Measurements from ENCODE around the gene REX1BD. TPM values are rescaled to one million over a fixed set of nuclear protein-coding genes. Genes with fewer than 3 reads are reported as not detected.

The REX1BD gene
- total RNA-seq, 4 donors from 2014 or later = 57.4 to 137 (median 101) TPM

- Histone ChIP-seq H3K27me3 (peaks cover 47% of the 10 kb centered on the region), H3K4me1 (peaks cover 28 to 40% of the 10 kb centered on the region in 2 donors), H3K9me3 (no peaks in the 10 kb centered on the region), H3K27ac (no peak overlapping the region), H3K36me3 (no peaks in the 10 kb centered on the region), H3K4me3 (replicated peaks in 1 of 3) (no peak overlapping the region)
- intact Hi-C loops (cut with DNase I) = no loop called here
- 4 to 5% methylated on average over 17 to 21 of the region's 62 CpGs for WGBS, 2 donors
- TF ChIP-seq POLR2A (IDR thresholded peaks at IDR 0.05) (no peak), CTCF (IDR thresholded peaks at IDR 0.05) (no peak)
- no peak for DNase-seq
Observed at GRCh38 chr19:18611327-18612050, 22.9 kb downstream of the REX1BD start.

GRCh38 chr19:18612051-18612771 lies 23.6 kb downstream of the REX1BD start:
- H3K4me1 ChIP-seq = peaks cover 25 to 35% of the 10 kb centered on the region in 2 donors
- no peak for DNase-seq
- no peak overlapping the region for H3K27ac ChIP-seq
- WGBS, 2 donors = 2 to 3% methylated on average over 25 of the region's 30 CpGs
- intact Hi-C loops (cut with DNase I) = no loop called here
- peaks cover 46% of the 10 kb centered on the region for H3K27me3 ChIP-seq
- H3K4me3 ChIP-seq (replicated peaks in 1 of 3) = peak overlapping the region in 1 of 3 donors; percentile 25
- no peaks in the 10 kb centered on the region for H3K36me3 ChIP-seq
- TF ChIP-seq CTCF (IDR thresholded peaks at IDR 0.05) (no peak), POLR2A (IDR thresholded peaks at IDR 0.05) (no peak)
- H3K9me3 ChIP-seq = no peaks in the 10 kb centered on the region

- no peak within 1 kb of the TSS for H3K27ac ChIP-seq
- TF ChIP-seq CTCF (IDR thresholded peaks at IDR 0.05) = no peak
- TF ChIP-seq POLR2A (IDR thresholded peaks at IDR 0.05) = no peak
- intact Hi-C loops (cut with DNase I) = no loop called here
- peak within 1 kb of the TSS in 1 of 3 donors; percentile 25 for H3K4me3 ChIP-seq (replicated peaks in 1 of 3)
- peaks cover 39% of the 10 kb centered on the region for H3K27me3 ChIP-seq
- peaks cover 21 to 29% of the 10 kb centered on the region in 2 donors for H3K4me1 ChIP-seq
- DNase-seq = no peak
- H3K36me3 ChIP-seq = no peaks in the 10 kb centered on the region
- no peaks in the 10 kb centered on the region for H3K9me3 ChIP-seq
- 4 to 12% methylated on average over 9 to 17 of the region's 70 CpGs for WGBS, 2 donors
Observed at GRCh38 chr19:18612772-18613588, 24.4 kb downstream of the REX1BD start, which contains the start of gene TMEM59L. TMEM59L (plus strand) TSS chr19:18612870; CDS start chr19:18612959, 89 bp downstream.

- H3K4me3 ChIP-seq (replicated peaks in 1 of 3) = no peak overlapping the region
- no peaks in the 10 kb centered on the region for H3K36me3 ChIP-seq
- TF ChIP-seq POLR2A (IDR thresholded peaks at IDR 0.05) (no peak), CTCF (IDR thresholded peaks at IDR 0.05) (no peak)
- no peak overlapping the region for H3K27ac ChIP-seq
- intact Hi-C loops (cut with DNase I) = no loop called here
- H3K4me1 ChIP-seq = peaks cover 21 to 29% of the 10 kb centered on the region in 2 donors
- no peak for DNase-seq
- 26 to 37% methylated on average over 12 to 18 of the region's 23 CpGs for WGBS, 2 donors
- no peaks in the 10 kb centered on the region for H3K9me3 ChIP-seq
- peaks cover 35% of the 10 kb centered on the region for H3K27me3 ChIP-seq
Observed at GRCh38 chr19:18613589-18614234, 25.1 kb downstream of the REX1BD start.
